ENCODE results near the gene TNK2. TPM values are rescaled to one million over a fixed set of nuclear protein-coding genes. Genes with fewer than 3 reads are reported as not detected.
"Not testable (repeated sequence)": the region's sequence is repeated elsewhere in the genome, so short reads cannot be mapped to it uniquely, and the experiment has no call there.

TNK2 gene
- total RNA-seq, 1 experiment from 2014 or later: 36.0 TPM

DNA sequence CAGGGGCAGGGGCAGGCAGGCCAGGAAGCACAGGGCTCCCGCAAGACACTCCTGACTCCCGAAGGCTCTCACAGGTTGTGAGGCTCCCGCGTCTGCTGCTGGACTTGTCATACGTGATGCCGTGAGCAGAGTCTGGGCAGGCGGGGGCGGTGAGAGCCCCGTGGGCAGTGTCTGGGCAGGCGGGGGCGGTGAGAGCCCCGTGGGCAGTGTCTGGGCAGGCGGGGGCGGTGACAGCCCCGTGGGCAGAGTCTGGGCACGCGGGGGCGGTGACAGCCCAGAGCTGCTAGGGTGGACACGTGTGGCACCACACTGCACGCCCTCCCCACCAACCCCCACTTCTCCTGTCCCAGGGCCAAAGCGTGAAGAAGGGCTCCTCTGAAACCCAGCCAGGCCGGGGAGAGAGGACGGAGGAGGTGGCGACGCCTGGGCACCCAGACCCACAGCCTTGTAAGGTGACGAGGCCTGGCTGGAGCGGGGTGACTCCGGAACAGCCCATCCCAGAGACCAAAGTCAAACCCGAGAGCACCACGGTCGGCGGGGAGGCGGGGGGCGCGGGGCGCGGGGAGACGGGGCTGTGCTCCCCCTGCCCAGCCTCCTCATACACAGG lies 35.0 kb downstream of the TNK2 start:
- H3K36me3 ChIP-seq (ENCODE audit: control insufficient read depth, insufficient read depth, low read length): peaks cover 2% of the 10 kb centered on the region
- no peaks in the 10 kb centered on the region for H3K27me3 Mint-ChIP-seq (ENCODE audit: insufficient read depth, unreplicated experiment)
- H3K36me3 Mint-ChIP-seq (ENCODE audit: insufficient read depth, unreplicated experiment): no peaks in the 10 kb centered on the region
- H3K4me3 ChIP-seq (ENCODE audit: low read depth, low read length): no peak overlapping the region
- no peak overlapping the region for H3K27ac Mint-ChIP-seq (ENCODE audit: unreplicated experiment)
- POLR2A ChIA-PET: no interaction called here
- TF ChIP-seq, protein P1, sequence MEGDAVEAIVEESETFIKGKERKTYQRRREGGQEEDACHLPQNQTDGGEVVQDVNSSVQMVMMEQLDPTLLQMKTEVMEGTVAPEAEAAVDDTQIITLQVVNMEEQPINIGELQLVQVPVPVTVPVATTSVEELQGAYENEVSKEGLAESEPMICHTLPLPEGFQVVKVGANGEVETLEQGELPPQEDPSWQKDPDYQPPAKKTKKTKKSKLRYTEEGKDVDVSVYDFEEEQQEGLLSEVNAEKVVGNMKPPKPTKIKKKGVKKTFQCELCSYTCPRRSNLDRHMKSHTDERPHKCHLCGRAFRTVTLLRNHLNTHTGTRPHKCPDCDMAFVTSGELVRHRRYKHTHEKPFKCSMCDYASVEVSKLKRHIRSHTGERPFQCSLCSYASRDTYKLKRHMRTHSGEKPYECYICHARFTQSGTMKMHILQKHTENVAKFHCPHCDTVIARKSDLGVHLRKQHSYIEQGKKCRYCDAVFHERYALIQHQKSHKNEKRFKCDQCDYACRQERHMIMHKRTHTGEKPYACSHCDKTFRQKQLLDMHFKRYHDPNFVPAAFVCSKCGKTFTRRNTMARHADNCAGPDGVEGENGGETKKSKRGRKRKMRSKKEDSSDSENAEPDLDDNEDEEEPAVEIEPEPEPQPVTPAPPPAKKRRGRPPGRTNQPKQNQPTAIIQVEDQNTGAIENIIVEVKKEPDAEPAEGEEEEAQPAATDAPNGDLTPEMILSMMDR (IDR thresholded peaks at IDR 0.05; ENCODE audit: insufficient read depth in 1 of 2, low read depth in 1 of 2, low read length in 1 of 2, severe bottlenecking in 1 of 2, unreplicated experiment in 1 of 2): no peak
- no peaks in the 10 kb centered on the region for H3K27me3 ChIP-seq (replicated peaks; ENCODE audit: control insufficient read depth, insufficient read depth, low read length)
- H3K4me1 ChIP-seq: no peaks in the 10 kb centered on the region
- no TSS peak for BruUV-seq (replicated peaks)
- intact Hi-C loops (cut with micrococcal nuclease; ENCODE audit: unreplicated experiment): no loop called here
- no peak for DNase-seq
- CTCF ChIA-PET: no interaction called here
- no peaks in the 10 kb centered on the region for H3K9me3 ChIP-seq
- H3K9me3 Mint-ChIP-seq (ENCODE audit: unreplicated experiment): no peaks in the 10 kb centered on the region
- H3K4me1 Mint-ChIP-seq (ENCODE audit: low read depth, unreplicated experiment): no peaks in the 10 kb centered on the region
- no peak overlapping the region for H3K4me3 Mint-ChIP-seq (ENCODE audit: unreplicated experiment)

DNA sequence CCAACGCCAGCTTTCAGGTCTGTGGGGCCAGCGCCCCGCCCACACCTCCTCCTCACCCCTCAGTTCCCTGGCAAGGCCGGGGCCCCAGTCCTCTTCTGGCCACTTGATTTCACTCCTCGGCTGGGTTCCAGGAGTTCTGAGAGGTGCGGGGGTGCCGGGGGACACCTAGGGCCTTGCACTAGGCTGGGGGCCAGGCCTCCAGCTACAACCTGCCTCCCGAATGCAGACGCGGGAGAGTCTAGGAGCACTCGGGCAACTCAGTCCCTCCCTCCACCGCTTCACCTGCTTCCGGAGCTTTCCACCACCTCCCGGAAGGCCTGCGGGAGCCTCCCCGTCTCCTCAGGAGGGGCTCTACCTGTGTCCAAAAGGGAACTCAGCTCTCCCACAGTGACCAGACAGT lies 35.6 kb downstream of the TNK2 start:
- H3K36me3 Mint-ChIP-seq (ENCODE audit: insufficient read depth, unreplicated experiment): no peaks in the 10 kb centered on the region
- intact Hi-C loops (cut with micrococcal nuclease; ENCODE audit: unreplicated experiment): no loop called here
- ChIA-PET CTCF (no interaction called here), POLR2A (no interaction called here)
- no TSS peak for BruUV-seq (replicated peaks)
- no peaks in the 10 kb centered on the region for H3K4me1 Mint-ChIP-seq (ENCODE audit: low read depth, unreplicated experiment)
- H3K27me3 Mint-ChIP-seq (ENCODE audit: insufficient read depth, unreplicated experiment): no peaks in the 10 kb centered on the region
- Histone ChIP-seq H3K4me3 (ENCODE audit: low read depth, low read length) (no peak overlapping the region), H3K36me3 (ENCODE audit: control insufficient read depth, insufficient read depth, low read length) (peaks cover 2% of the 10 kb centered on the region; the same call in 1 of the 2 replicates), H3K9me3 (no peaks in the 10 kb centered on the region), H3K27me3 (replicated peaks; ENCODE audit: control insufficient read depth, insufficient read depth, low read length) (no peaks in the 10 kb centered on the region), H3K4me1 (no peaks in the 10 kb centered on the region)
- TF ChIP-seq, protein P1 (IDR thresholded peaks at IDR 0.05; ENCODE audit: insufficient read depth in 1 of 2, low read depth in 1 of 2, low read length in 1 of 2, severe bottlenecking in 1 of 2, unreplicated experiment in 1 of 2): no peak
- no peaks in the 10 kb centered on the region for H3K9me3 Mint-ChIP-seq (ENCODE audit: unreplicated experiment)
- DNase-seq: no peak
- no peak overlapping the region for H3K4me3 Mint-ChIP-seq (ENCODE audit: unreplicated experiment)
- no peak overlapping the region for H3K27ac Mint-ChIP-seq (ENCODE audit: unreplicated experiment)

DNA sequence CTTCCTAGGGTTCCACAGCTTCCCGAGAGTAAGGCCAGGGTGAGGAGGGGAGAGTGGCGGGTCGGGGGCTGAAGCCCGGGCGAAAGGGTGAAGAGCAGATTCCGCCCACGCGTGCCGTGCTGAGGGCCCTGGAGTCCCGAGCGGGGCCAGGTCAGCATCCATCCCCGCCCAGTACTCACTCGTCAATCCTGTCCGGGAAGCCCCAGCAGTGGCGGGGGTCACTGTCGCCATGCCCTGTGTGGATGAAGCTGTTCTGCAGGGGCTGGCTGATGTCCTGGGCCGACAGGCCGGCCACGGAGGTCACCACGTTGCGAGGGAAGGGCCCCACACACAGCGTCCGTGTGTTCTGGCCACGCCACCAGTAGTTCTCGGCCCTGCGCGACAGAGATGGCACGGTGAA lies 36.3 kb downstream of the TNK2 start:
- H3K27ac Mint-ChIP-seq (ENCODE audit: unreplicated experiment): no peak overlapping the region
- no peaks in the 10 kb centered on the region for H3K27me3 Mint-ChIP-seq (ENCODE audit: insufficient read depth, unreplicated experiment)
- POLR2A ChIA-PET: no interaction called here
- H3K4me3 ChIP-seq (ENCODE audit: low read depth, low read length): no peak overlapping the region
- H3K27me3 ChIP-seq (replicated peaks; ENCODE audit: control insufficient read depth, insufficient read depth, low read length): no peaks in the 10 kb centered on the region
- TF ChIP-seq, protein P1 (IDR thresholded peaks at IDR 0.05; ENCODE audit: insufficient read depth in 1 of 2, low read depth in 1 of 2, low read length in 1 of 2, severe bottlenecking in 1 of 2, unreplicated experiment in 1 of 2): no peak
- no peaks in the 10 kb centered on the region for H3K9me3 Mint-ChIP-seq (ENCODE audit: unreplicated experiment)
- no peaks in the 10 kb centered on the region for H3K36me3 Mint-ChIP-seq (ENCODE audit: insufficient read depth, unreplicated experiment)
- no peak for DNase-seq
- intact Hi-C loops (cut with micrococcal nuclease; ENCODE audit: unreplicated experiment): no loop called here
- no peaks in the 10 kb centered on the region for H3K4me1 ChIP-seq
- H3K36me3 ChIP-seq (ENCODE audit: control insufficient read depth, insufficient read depth, low read length): peaks cover 2% of the 10 kb centered on the region; the same call in 1 of the 2 replicates
- H3K4me1 Mint-ChIP-seq (ENCODE audit: low read depth, unreplicated experiment): no peaks in the 10 kb centered on the region
- no TSS peak for BruUV-seq (replicated peaks)
- H3K4me3 Mint-ChIP-seq (ENCODE audit: unreplicated experiment): no peak overlapping the region
- H3K9me3 ChIP-seq: no peaks in the 10 kb centered on the region
- CTCF ChIA-PET: no interaction called here

DNA sequence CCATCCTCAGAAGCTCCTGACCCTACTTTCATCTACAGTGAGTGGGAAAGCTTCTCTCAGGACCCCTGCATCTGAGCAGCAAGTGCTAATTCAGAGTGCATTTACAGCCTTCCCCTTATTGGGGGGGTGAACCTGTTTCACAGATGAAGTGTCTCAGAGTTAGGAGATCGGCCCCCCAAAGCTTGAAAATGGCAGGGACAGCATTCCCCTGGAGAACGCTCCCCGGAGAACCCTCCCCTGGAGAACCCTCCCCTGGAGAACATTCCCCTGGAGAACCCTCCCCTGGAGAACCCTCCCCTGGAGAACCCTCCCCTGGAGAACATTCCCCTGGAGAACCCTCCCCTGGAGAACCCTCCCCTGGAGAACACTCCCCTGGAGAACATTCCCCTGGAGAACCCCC lies 36.7 kb downstream of the TNK2 start:
- DNase-seq; H3K4me3 ChIP-seq (ENCODE audit: low read depth, low read length); BruUV-seq (replicated peaks); H3K27ac Mint-ChIP-seq (ENCODE audit: unreplicated experiment); intact Hi-C loops (cut with micrococcal nuclease; ENCODE audit: unreplicated experiment); H3K36me3 ChIP-seq (ENCODE audit: control insufficient read depth, insufficient read depth, low read length); H3K4me1 ChIP-seq; H3K27me3 Mint-ChIP-seq (ENCODE audit: insufficient read depth, unreplicated experiment); H3K9me3 ChIP-seq; H3K36me3 Mint-ChIP-seq (ENCODE audit: insufficient read depth, unreplicated experiment); H3K4me1 Mint-ChIP-seq (ENCODE audit: low read depth, unreplicated experiment); H3K9me3 Mint-ChIP-seq (ENCODE audit: unreplicated experiment); POLR2A ChIA-PET; H3K4me3 Mint-ChIP-seq (ENCODE audit: unreplicated experiment); H3K27me3 ChIP-seq (replicated peaks; ENCODE audit: control insufficient read depth, insufficient read depth, low read length): not testable (repeated sequence)
- CTCF ChIA-PET: interaction anchor here (0.7 kb wide), 1 partner anchor 23 kb away, joined by 4 read pairs; no protein-coding TSS in a partner anchor

Data from Caco-2 (cell line).